GM18870 (cell line): ENCODE results near the gene CORO2B.

ENCODE experiments used
- ATAC-seq: cut with Tn5 transposase; IDR thresholded peaks from one replicate; pipeline ENCODE4 v1.9.1; 2021; ENCODE audit warnings: moderate library complexity; ENCODE audit not compliant: unreplicated experiment

CORO2B gene

DNA sequence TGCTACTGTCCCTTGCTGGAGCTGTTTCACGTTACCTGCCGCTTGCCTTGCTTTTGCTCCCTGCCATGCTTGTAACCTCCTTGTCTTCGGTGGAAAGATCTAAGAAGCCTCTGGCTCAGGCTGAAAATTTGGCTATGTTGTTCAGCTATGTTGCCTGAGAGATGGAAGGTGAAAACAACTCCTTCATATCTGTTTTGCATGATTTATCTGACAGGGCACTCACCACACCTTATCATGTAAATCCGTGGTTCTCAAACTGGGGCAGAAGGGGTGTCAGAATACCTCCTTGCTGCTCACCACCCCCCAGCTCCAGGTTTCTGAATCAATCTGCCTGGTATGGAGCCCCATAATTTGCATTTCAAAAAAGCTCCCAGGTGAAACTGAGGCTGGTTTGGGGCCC lies 6.5 kb upstream of the CORO2B start:
- no peak for ATAC-seq

DNA sequence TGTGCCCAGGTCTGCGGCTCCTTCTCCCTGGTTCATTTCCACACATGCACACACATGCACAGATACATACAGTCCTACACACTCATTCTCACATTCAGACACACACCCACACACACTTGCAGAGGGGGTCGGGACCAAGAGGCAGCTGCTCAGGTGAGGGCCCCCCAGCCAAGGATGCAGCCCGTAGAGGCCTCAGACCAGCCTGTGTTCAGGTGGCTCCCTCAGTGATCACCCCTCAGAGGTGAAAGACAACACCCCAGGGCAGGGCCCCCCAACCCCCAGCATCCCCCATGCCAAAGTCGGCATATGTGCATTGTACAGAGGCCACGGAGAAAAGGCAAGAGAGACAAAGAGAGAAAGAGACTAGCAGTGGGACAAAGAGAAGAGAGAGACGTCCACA lies 5.9 kb upstream of the CORO2B start:
- ATAC-seq = no peak

GRCh38 chr15:68574046-68574445 lies 4.7 kb upstream of the CORO2B start:
- ATAC-seq = no peak

DNA sequence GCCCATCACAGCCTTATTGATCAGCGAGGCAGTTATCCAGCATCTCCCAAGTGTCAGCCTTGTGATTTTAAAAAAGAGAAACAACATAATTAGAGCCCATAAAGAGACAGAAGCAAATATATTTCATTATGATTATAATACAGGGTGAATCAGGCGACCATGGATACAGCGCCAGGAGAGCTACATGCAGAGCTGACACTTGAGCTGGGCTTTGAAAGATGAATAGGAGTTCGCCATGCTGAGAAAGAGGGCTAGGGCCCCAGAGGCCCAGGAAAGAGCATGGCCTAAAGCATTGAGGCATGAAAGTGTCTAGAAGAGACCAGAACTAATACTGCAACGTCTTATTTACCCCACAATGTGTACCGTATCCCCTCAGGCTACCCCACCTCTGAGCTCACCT lies 4.2 kb upstream of the CORO2B start:
- ATAC-seq = no peak

- ATAC-seq = no peak
These were observed 2.4 kb upstream of the CORO2B start for GRCh38 chr15:68576235-68576892.

DNA sequence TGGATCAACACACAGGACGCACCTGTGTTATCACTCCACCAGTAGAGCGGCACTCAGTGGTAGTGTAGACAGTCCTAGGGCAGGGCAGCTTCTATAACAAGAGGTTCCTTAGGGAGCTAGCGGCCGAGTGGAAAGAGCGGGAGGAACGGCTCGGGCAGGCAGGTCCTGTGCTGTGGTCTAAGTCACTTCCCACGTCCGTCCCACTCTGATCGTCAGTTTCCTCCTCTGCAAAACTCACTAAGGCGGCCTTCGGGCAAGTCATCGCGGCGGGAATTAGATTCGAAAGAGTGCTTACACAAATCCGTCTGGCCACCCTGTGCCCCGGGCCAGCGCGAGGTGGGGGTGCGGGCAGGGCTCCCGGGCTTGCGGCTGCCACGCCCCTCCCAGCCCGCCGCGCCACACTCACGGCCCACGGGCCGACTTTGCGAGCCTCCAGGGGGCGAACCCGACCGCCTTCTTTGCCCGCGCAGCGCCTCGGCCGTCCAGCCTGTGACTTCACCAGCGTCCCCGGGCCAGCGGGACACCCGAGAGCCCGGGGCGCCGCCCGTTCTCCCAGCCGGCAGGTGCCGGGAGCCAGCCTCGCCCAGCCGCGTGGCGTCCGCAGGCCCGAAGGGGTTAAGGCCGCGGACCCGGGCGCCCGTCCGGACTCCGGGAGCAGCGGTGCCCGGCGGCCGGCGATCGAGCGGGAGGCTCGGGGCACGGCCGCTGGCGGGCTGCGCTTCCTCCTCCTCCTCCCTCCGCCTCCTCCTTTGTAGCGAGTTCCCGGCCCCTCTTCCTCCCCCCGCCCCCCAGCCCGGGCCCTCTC lies 416 bp upstream of the CORO2B start:
- no peak for ATAC-seq

- ATAC-seq = no peak
These were observed 1.5 kb downstream of the CORO2B start for GRCh38 chr15:68580026-68580882.

DNA sequence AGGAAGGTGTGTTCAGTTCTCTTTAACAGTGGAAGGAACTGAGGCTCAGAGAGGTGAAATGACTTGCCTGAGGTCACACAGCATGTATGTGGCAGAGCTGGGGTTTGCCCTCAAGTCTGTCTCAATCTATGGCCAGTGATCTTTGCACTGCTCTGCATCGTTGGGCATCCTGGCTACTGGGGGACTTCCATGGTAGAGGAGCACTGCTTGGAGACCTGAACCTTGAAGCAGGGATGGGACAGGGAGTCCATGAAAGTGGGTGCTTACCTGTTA lies 2.0 kb downstream of the CORO2B start:
- ATAC-seq = no peak

DNA sequence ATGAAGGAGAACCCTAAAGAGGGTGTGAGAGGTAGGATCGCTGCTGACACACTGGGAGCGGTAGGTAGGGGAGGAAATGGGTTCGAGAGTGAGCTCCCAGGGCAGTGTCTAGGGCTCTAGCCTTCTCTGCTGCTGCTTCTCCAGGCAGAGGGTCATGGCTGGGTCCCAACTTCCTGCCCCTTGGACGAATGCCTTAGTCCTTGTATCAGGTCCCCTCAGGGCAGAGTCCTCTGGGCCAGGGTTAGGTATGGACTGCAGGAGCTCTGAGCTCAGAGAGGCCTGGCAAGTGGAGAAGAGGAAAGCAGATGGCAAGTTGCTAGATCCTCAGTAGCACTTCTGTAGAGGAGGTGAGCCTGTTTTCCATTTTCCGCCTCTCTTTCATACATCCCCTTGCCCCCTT lies 2.9 kb downstream of the CORO2B start:
- no peak for ATAC-seq

- no peak for ATAC-seq
These were observed 3.4 kb downstream of the CORO2B start for GRCh38 chr15:68582236-68582635.

GRCh38 chr15:68582864-68583263 lies 4.1 kb downstream of the CORO2B start:
- no peak for ATAC-seq

DNA sequence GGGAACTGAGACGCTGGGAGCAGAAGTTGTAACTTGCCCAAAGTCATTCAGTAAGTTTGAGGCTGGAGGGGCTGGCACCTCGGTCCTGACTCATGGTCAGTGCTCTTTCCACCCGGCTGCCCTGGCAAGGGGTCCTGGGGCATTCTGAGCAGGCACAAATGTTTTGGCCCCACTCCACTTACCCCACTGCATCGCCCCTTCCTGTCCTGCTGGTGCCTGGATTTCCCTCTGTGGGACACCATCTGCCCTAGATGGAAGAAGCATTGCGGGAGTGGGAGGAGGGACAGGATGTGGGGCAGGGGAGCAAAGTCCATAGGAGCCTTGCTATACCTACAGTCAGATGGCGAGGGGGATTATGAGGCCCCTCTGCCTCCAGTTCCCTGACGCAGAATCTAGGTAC lies 4.5 kb downstream of the CORO2B start:
- no peak for ATAC-seq

GRCh38 chr15:68583936-68584755 lies 5.4 kb downstream of the CORO2B start:
- ATAC-seq = no peak

DNA sequence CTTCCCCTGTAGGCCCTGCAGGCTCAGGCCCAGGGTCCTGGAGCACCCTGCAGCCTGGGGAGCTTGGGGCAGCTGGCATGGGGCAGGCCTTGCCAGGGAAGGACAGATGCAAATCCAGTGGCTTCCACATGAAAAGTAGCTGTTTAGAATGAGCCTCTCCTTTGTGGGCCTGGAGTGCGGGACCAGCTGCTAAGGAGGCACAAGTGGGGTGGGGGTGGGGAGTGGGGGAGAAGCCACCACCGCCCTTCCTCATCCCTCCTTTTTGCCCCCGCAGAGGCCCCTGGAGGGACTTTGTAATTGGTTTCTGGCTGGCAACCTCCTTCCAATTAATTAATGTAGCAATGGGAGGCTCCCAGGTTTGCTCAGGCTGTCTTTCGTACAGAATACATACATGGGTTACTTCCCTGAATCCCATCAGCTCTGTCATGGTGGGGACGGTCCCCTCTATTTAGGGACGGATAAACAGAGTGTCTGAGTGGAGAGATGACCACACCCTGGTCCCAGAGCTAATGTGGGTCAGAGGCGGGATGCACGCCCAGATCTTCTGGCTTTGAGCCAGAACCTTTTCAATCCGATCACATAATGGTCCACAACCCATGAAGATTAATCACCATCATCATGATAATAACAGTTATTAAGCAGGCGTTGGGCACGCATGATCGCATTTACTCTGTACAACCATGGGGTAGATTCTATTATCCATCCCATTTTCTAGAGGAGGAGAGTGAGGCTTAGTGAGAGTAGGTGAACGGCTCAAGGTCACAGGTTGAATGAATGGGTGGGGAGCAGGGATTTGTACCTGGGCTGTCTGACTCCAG lies 6.2 kb downstream of the CORO2B start:
- no peak for ATAC-seq

DNA sequence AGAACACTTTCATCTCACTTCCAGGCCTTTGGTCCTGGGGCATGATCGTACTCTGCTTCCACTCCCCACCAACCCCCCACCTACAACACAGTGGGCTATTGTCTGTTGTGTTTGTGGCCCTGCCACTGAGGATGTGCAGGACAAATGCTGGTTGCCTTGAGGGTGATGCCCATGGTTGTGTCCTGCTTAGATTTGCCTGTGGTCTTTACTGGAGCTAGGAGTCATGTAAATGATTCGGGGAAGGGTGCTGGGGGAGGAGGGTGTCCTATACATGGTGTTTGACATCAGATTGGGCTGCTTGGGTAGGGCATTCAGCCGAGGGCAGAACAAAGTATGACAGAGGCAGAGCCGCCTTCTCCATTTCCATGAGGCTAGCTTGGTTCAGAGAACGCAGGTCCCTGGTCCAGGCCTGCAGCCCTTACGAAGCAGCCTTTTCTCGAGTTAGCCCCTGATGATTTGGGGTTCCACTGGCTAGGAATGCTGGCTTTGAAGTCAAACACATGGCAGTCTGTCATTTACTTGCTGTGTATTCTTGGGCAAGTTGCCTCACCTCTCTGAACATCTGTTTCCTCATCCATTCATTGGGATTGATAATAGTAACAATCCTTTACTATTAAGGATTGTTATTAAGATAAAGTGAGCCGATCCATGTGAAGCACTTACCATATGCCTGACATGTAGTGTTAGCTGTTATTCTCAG lies 6.9 kb downstream of the CORO2B start:
- no peak for ATAC-seq

DNA sequence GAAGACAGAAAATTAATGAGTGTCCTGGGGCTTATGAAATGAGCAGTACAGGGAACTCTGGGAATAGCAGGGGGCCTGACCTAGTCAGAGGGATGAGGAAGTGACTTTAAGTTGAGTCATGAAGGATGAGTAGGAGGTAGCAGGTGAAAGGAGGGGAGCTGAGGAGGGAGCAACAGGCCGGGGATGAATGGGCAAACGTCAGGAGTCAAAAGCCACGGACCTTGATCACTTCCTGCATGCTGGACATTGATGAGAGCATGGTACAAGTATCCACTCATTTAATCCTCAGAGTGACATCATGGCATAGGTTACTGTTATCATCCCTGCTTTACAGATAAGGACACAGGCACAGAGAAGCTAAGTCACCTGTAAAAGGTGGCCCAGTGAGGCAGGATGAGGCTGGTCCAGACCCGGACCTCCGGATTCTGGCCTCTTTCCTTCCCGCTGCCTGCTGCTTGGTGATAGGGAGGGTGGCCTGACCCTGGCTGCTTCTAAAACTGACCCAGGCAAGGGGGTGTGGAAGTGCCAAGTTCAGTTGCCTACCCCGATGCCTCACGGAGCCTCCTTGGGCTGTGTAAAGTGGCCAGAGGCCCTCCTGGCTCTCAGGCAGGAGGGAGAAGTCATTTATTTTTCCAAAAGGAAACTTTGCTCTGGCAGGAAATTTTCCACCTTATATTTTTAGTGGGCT lies 7.6 kb downstream of the CORO2B start:
- ATAC-seq = no peak

- ATAC-seq = no peak
These were observed 9.1 kb downstream of the CORO2B start for GRCh38 chr15:68587769-68588385.

- no peak for ATAC-seq
These were observed 10.3 kb downstream of the CORO2B start for GRCh38 chr15:68589053-68589452.
